Prostate gland (tissue), 2 donors: ENCODE measurements around the gene ZNF331. TPM values are rescaled to one million over a fixed set of nuclear protein-coding genes. Genes with fewer than 3 reads are reported as not detected.

Experiments used
- DNase-seq: peaks from one replicate; pipeline ENCODE4 v3.0.0-alpha.2; 2019; ENCODE audit warnings: low spot score
- H3K27ac ChIP-seq, 2 donors: fragments of 200-600 bp; sonication (generic); 2 replicates each; pipeline ENCODE4 v1.5.1; 2017 to 2019
- H3K27me3 ChIP-seq: fragments of 200-600 bp; sonication (generic); replicated peaks from 2 replicates; pipeline ENCODE4 v1.5.1; 2019; ENCODE audit not compliant: insufficient read depth
- H3K36me3 ChIP-seq, 2 donors: fragments of 200-600 bp; sonication (generic); 1 replicate in 1 of 2; 2 replicates in 1 of 2; pipeline versions ENCODE4 v1.5.1 to v1.8.1; 2017 to 2019
- H3K4me1 ChIP-seq: fragments of 200-600 bp; sonication (generic); replicated peaks from 2 replicates; pipeline ENCODE4 v1.5.1; 2019
- H3K4me3 ChIP-seq, 2 donors: fragments of 200-600 bp; sonication (generic); 2 replicates each; pipeline ENCODE4 v1.5.1; 2017 to 2019
- H3K9me3 ChIP-seq: fragments of 200-600 bp; sonication (generic); 2 replicates; pipeline ENCODE4 v1.5.1; 2017
- POLR2A ChIP-seq: fragments of 450-650 bp; IDR thresholded peaks from one replicate; pipeline ENCODE4 v1.6.1; 2016; ENCODE audit warnings: antibody characterized with exemption, mild to moderate bottlenecking
- POLR2AphosphoS5 ChIP-seq: sonication (generic); formaldehyde crosslinking; IDR thresholded peaks from one replicate; pipeline ENCODE4 v1.6.1; 2017; ENCODE audit warnings: antibody characterized with exemption
- WGBS: methylation state at CpG from one replicate; pipeline ENCODE4 v1.1.5; 2018; 5-methylcytosine and 5-hydroxymethylcytosine counted together
- intact Hi-C: fragments of 100-400 bp; cut with DNase I; formaldehyde crosslinking; loops from one replicate; pipeline ENCODE4 v1.14.2; 2022
- total RNA-seq, 2 donors: library from RNA; depleted of rRNA; stranded (reverse); fragments of >200 nt; gene quantifications; one replicate each; pipeline ENCODE4 v1.1.0, GENCODE V29; 2016
- TF ChIP-seq, protein P1 (sequence below), 4 experiments: fragments of 200-600 bp in 2 of 4; fragments of 450-650 bp in 2 of 4; sonication (generic) in 2 of 4; IDR thresholded peaks; 1 replicate in 3 of 4; 2 replicates in 1 of 4; pipeline ENCODE4 v1.5.1; 2016 to 2019; ENCODE audit warnings: antibody characterized with exemption in 4 of 4, mild to moderate bottlenecking in 2 of 4, moderate library complexity in 2 of 4

ZNF331 gene
- total RNA-seq, 2 donors from 2014 or later = 30.6 to 39.6 TPM

GRCh38 chr19:53596056-53596455 lies 58.1 kb downstream of the ZNF331 start:
- Histone ChIP-seq H3K4me1 (no peaks in the 10 kb centered on the region), H3K36me3 (no peaks in the 10 kb centered on the region), H3K4me3 (no peak overlapping the region), H3K27me3 (no peaks in the 10 kb centered on the region), H3K27ac (no peak overlapping the region), H3K9me3 (no peaks in the 10 kb centered on the region)
- WGBS = 78% methylated on average over 9 of the region's 9 CpGs
- no peak for DNase-seq
- intact Hi-C loops = no loop called here
- TF ChIP-seq POLR2A (no peak), POLR2AphosphoS5 (no peak)
- TF ChIP-seq, protein P1, sequence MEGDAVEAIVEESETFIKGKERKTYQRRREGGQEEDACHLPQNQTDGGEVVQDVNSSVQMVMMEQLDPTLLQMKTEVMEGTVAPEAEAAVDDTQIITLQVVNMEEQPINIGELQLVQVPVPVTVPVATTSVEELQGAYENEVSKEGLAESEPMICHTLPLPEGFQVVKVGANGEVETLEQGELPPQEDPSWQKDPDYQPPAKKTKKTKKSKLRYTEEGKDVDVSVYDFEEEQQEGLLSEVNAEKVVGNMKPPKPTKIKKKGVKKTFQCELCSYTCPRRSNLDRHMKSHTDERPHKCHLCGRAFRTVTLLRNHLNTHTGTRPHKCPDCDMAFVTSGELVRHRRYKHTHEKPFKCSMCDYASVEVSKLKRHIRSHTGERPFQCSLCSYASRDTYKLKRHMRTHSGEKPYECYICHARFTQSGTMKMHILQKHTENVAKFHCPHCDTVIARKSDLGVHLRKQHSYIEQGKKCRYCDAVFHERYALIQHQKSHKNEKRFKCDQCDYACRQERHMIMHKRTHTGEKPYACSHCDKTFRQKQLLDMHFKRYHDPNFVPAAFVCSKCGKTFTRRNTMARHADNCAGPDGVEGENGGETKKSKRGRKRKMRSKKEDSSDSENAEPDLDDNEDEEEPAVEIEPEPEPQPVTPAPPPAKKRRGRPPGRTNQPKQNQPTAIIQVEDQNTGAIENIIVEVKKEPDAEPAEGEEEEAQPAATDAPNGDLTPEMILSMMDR (IDR thresholded peaks at IDR 0.05) = no peak

GRCh38 chr19:53597023-53597422 lies 59.1 kb downstream of the ZNF331 start:
- no peak overlapping the region for H3K27ac ChIP-seq
- TF ChIP-seq POLR2A (no peak), POLR2AphosphoS5 (peak; percentile 61)
- no peak overlapping the region for H3K4me3 ChIP-seq
- H3K4me1 ChIP-seq = no peaks in the 10 kb centered on the region
- intact Hi-C loops = no loop called here
- H3K9me3 ChIP-seq = no peaks in the 10 kb centered on the region
- peak; percentile 58 for DNase-seq
- 59% methylated on average over 12 of the region's 12 CpGs for WGBS
- H3K36me3 ChIP-seq = no peaks in the 10 kb centered on the region
- H3K27me3 ChIP-seq = no peaks in the 10 kb centered on the region

DNA sequence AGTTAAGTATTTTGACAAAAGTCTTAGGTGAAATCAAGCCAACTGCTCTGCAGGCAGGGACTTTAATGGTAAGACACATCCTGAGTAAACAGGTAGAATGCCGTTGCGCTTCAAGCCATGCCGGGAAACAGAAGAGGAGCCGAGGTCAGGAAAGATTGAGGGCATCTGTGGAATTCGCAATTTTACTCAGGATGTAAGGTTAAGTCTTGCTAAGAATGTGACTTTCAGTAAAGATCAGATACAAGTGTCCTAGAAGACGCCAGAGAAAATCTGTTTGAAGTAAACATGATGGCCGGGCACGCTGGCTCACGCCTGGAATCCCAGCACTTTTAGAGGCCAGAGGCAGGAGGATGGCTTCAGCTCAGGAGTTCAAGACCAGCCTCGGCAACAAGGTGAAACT lies 60.4 kb downstream of the ZNF331 start:
- Histone ChIP-seq H3K27me3 (no peaks in the 10 kb centered on the region), H3K27ac (peak overlapping the region; percentile 24 to 55), H3K36me3 (no peaks in the 10 kb centered on the region), H3K9me3 (no peaks in the 10 kb centered on the region), H3K4me3 (no peak overlapping the region), H3K4me1 (no peaks in the 10 kb centered on the region)
- TF ChIP-seq, protein P1 (IDR thresholded peaks at IDR 0.05) = no peak
- peak; percentile 19 for TF ChIP-seq POLR2AphosphoS5
- TF ChIP-seq POLR2A = no peak
- peak; percentile 15 for DNase-seq
- WGBS = 50% methylated on average over 10 of the region's 10 CpGs
- intact Hi-C loops = no loop called here

- WGBS = 78% methylated on average over 4 of the region's 4 CpGs
- intact Hi-C loops = no loop called here
- Histone ChIP-seq H3K27ac (no peak overlapping the region), H3K4me1 (no peaks in the 10 kb centered on the region), H3K9me3 (no peaks in the 10 kb centered on the region), H3K36me3 (no peaks in the 10 kb centered on the region), H3K4me3 (no peak overlapping the region), H3K27me3 (no peaks in the 10 kb centered on the region)
- DNase-seq = no peak
- TF ChIP-seq, protein P1 (IDR thresholded peaks at IDR 0.05) = no peak
- TF ChIP-seq POLR2AphosphoS5 (no peak), POLR2A (no peak)
These were observed 62.3 kb downstream of the ZNF331 start for GRCh38 chr19:53600217-53600616.

DNA sequence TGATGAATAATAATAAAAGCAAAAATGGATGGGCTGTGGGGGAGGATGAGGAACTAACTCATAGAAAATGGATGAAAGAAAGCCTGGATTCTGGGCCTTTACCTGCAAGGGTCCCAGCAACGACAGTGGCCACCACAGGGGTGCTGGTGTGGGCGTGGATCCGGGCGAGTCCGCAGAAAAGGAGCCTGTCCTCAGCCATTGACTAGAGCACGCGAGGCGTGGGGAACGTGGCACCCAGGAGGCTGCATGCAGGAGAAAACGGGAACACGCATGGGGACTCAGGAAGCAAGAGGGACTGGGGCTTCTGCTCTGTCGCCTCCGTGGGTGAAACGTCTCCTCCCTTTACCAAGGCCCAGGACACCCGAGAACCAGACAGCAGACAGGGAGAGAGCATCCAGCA lies 68.1 kb downstream of the ZNF331 start:
- Histone ChIP-seq H3K4me1 (no peaks in the 10 kb centered on the region), H3K36me3 (no peaks in the 10 kb centered on the region), H3K4me3 (no peak overlapping the region), H3K27ac (no peak overlapping the region), H3K27me3 (no peaks in the 10 kb centered on the region), H3K9me3 (no peaks in the 10 kb centered on the region)
- no peak for TF ChIP-seq POLR2A
- TF ChIP-seq, protein P1 (IDR thresholded peaks at IDR 0.05) = no peak
- no peak for TF ChIP-seq POLR2AphosphoS5
- 85% methylated on average over 15 of the region's 15 CpGs for WGBS
- no peak for DNase-seq
- intact Hi-C loops = no loop called here
